Caco-2 (cell line): ENCODE results near the gene DAB2IP. TPM values are rescaled to one million over a fixed set of nuclear protein-coding genes. Genes with fewer than 3 reads are reported as not detected.

ENCODE experiments used
- BruUV-seq: library from RNA; stranded (reverse); fragments of 400-500 nt; replicated peaks from 2 replicates; lab custom pipeline; 2021; lab: Mats Ljungman, UMichigan
- CTCF ChIA-PET: fragments of 300-600 bp; sonication (Branson Sonifier 250); formaldehyde crosslinking; loops from one replicate; lab custom pipeline; 2022; ENCODE audit warnings: antibody characterized with exemption; lab: Charles Lee
- POLR2A ChIA-PET: fragments of 300-600 bp; sonication (Branson Sonifier 250); formaldehyde crosslinking; loops from one replicate; lab custom pipeline; 2022; ENCODE audit warnings: antibody characterized with exemption; lab: Charles Lee
- DNase-seq, 2 experiments: peaks; one replicate each; pipeline versions ENCODE4 v3.0.0 to v3.0.0-alpha.2; 2020 to 2022
- H3K27me3 ChIP-seq: replicated peaks from 2 replicates; pipeline ENCODE4 v1.6.0; 2011; ENCODE audit warnings: low read length; ENCODE audit not compliant: control insufficient read depth, insufficient read depth
- H3K36me3 ChIP-seq: 2 replicates; pipeline ENCODE4 v1.5.1; 2011; ENCODE audit warnings: low read length; ENCODE audit not compliant: control insufficient read depth, insufficient read depth
- H3K4me1 ChIP-seq: fragments of 250-450 bp; sonication (Bioruptor Pico); 2 replicates; pipeline ENCODE4 v1.5.1; 2020; ENCODE audit warnings: mild to moderate bottlenecking
- H3K4me3 ChIP-seq: 2 replicates; pipeline ENCODE4 v1.5.1; 2011; ENCODE audit warnings: low read depth, mild to moderate bottlenecking, control low read depth, low read length
- H3K9me3 ChIP-seq: fragments of 250-450 bp; sonication (Bioruptor Pico); 2 replicates; pipeline ENCODE4 v1.5.1; 2020; ENCODE audit warnings: mild to moderate bottlenecking, moderate library complexity
- H3K27ac Mint-ChIP-seq: one replicate; pipeline ENCODE4 v1.8.0; 2022; ENCODE audit warnings: mixed read lengths; ENCODE audit not compliant: unreplicated experiment
- H3K27me3 Mint-ChIP-seq: one replicate; pipeline ENCODE4 v1.8.0; 2022; ENCODE audit warnings: mixed read lengths; ENCODE audit not compliant: insufficient read depth, unreplicated experiment
- H3K36me3 Mint-ChIP-seq: one replicate; pipeline ENCODE4 v1.8.0; 2022; ENCODE audit warnings: mild to moderate bottlenecking, mixed read lengths; ENCODE audit not compliant: insufficient read depth, unreplicated experiment
- H3K4me1 Mint-ChIP-seq: one replicate; pipeline ENCODE4 v1.8.0; 2022; ENCODE audit warnings: low read depth, mixed read lengths; ENCODE audit not compliant: unreplicated experiment
- H3K4me3 Mint-ChIP-seq: one replicate; pipeline ENCODE4 v1.8.0; 2022; ENCODE audit warnings: mild to moderate bottlenecking, moderate library complexity, mixed read lengths; ENCODE audit not compliant: unreplicated experiment
- H3K9me3 Mint-ChIP-seq: one replicate; pipeline ENCODE4 v1.8.0; 2022; ENCODE audit warnings: mixed read lengths; ENCODE audit not compliant: unreplicated experiment
- intact Hi-C: fragments of 100-400 bp; cut with micrococcal nuclease; formaldehyde crosslinking; loops from one replicate; pipeline ENCODE4 v1.10.0; 2022; ENCODE audit not compliant: unreplicated experiment
- total RNA-seq: library from RNA; stranded (reverse); gene quantifications from 2 replicates; pipeline ENCODE4 v1.2.3, GENCODE V29; 2022
- TF ChIP-seq, protein P1 (sequence below), 2 experiments: fragments of 200-600 bp in 1 of 2; IDR thresholded peaks; 1 replicate in 1 of 2; 2 replicates in 1 of 2; pipeline versions ENCODE4 v1.5.1 to v1.8.0; 2011 to 2022; ENCODE audit warnings: antibody characterized with exemption in 1 of 2, control low read depth in 1 of 2, inconsistent platforms in 1 of 2, low read depth in 1 of 2, low read length in 1 of 2, mild to moderate bottlenecking in 1 of 2, moderate library complexity in 1 of 2; ENCODE audit not compliant: insufficient read depth in 1 of 2, severe bottlenecking in 1 of 2, unreplicated experiment in 1 of 2

The DAB2IP gene
- total RNA-seq, 1 experiment from 2014 or later: 26.0 TPM

GRCh38 chr9:121748074-121748473 is 96.6 kb downstream of the DAB2IP start:
- H3K9me3 ChIP-seq: no peaks in the 10 kb centered on the region
- no peak overlapping the region for H3K4me3 ChIP-seq
- no peaks in the 10 kb centered on the region for H3K36me3 Mint-ChIP-seq
- peaks cover 5% of the 10 kb centered on the region for H3K4me1 Mint-ChIP-seq
- no peaks in the 10 kb centered on the region for H3K27me3 Mint-ChIP-seq
- no TSS peak for BruUV-seq
- H3K36me3 ChIP-seq: no peaks in the 10 kb centered on the region
- no peak overlapping the region for H3K27ac Mint-ChIP-seq
- POLR2A ChIA-PET: no interaction called here
- H3K4me3 Mint-ChIP-seq: no peak overlapping the region
- H3K27me3 ChIP-seq: no peaks in the 10 kb centered on the region
- CTCF ChIA-PET: no interaction called here
- intact Hi-C loops: no loop called here
- peaks cover 35% of the 10 kb centered on the region for H3K4me1 ChIP-seq
- H3K9me3 Mint-ChIP-seq: no peaks in the 10 kb centered on the region
- no peak for DNase-seq
- TF ChIP-seq, protein P1, sequence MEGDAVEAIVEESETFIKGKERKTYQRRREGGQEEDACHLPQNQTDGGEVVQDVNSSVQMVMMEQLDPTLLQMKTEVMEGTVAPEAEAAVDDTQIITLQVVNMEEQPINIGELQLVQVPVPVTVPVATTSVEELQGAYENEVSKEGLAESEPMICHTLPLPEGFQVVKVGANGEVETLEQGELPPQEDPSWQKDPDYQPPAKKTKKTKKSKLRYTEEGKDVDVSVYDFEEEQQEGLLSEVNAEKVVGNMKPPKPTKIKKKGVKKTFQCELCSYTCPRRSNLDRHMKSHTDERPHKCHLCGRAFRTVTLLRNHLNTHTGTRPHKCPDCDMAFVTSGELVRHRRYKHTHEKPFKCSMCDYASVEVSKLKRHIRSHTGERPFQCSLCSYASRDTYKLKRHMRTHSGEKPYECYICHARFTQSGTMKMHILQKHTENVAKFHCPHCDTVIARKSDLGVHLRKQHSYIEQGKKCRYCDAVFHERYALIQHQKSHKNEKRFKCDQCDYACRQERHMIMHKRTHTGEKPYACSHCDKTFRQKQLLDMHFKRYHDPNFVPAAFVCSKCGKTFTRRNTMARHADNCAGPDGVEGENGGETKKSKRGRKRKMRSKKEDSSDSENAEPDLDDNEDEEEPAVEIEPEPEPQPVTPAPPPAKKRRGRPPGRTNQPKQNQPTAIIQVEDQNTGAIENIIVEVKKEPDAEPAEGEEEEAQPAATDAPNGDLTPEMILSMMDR (IDR thresholded peaks at IDR 0.05; ENCODE audit: insufficient read depth in 1 of 2, low read depth in 1 of 2, low read length in 1 of 2, severe bottlenecking in 1 of 2, unreplicated experiment in 1 of 2): no peak

DNA sequence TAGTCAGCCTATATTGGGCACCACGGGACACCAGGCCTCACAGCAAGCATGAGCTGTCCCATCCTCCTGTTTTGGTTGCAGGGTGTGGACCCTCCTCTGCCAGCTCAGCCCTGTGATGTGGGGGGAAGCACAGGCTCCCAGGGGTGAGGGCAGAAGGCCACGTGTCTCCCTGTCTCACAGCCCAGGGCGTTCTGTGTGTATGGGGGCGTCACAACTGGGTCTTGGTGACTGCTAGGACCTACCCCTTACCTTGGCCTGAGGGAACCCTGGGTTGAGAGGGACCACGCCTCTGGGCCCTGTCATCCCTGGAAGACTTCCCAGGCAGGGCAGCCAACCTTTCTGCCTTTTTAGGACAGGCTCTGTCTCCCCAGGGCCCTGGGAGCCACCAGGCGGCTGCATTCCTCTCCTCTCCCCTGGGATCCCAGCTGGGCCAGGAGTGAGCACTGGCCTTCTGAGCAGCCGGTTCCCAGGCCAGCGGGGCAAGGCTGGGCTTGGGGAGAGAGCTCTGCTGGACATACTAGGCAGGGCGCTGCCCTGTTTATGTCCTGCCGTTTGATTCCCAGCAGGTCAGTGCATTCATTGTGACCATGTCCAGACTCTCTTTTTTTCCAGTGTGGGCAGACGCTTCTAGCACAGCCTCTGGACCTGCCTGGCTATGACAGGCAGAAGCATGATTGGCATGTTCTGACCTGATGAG is 97.4 kb downstream of the DAB2IP start:
- TF ChIP-seq, protein P1 (IDR thresholded peaks at IDR 0.05; ENCODE audit: insufficient read depth in 1 of 2, low read depth in 1 of 2, low read length in 1 of 2, severe bottlenecking in 1 of 2, unreplicated experiment in 1 of 2): no peak
- Mint-ChIP-seq H3K36me3 (no peaks in the 10 kb centered on the region), H3K4me1 (peaks cover 5% of the 10 kb centered on the region), H3K27me3 (no peaks in the 10 kb centered on the region), H3K27ac (no peak overlapping the region), H3K4me3 (no peak overlapping the region), H3K9me3 (no peaks in the 10 kb centered on the region)
- no peak for DNase-seq
- ChIA-PET CTCF (no interaction called here), POLR2A (no interaction called here)
- no TSS peak for BruUV-seq
- intact Hi-C loops: no loop called here
- H3K27me3 ChIP-seq: no peaks in the 10 kb centered on the region
- no peaks in the 10 kb centered on the region for H3K9me3 ChIP-seq
- no peak overlapping the region for H3K4me3 ChIP-seq
- peaks cover 27% of the 10 kb centered on the region for H3K4me1 ChIP-seq
- no peaks in the 10 kb centered on the region for H3K36me3 ChIP-seq

GRCh38 chr9:121749614-121750013 is 98.2 kb downstream of the DAB2IP start:
- H3K36me3 ChIP-seq: no peaks in the 10 kb centered on the region
- POLR2A ChIA-PET: no interaction called here
- H3K4me3 ChIP-seq: no peak overlapping the region
- no peak for DNase-seq
- intact Hi-C loops: no loop called here
- H3K27ac Mint-ChIP-seq: no peak overlapping the region
- H3K9me3 ChIP-seq: no peaks in the 10 kb centered on the region
- peaks cover 5% of the 10 kb centered on the region for H3K4me1 Mint-ChIP-seq
- CTCF ChIA-PET: no interaction called here
- no TSS peak for BruUV-seq
- H3K27me3 Mint-ChIP-seq: no peaks in the 10 kb centered on the region
- no peaks in the 10 kb centered on the region for H3K36me3 Mint-ChIP-seq
- no peak overlapping the region for H3K4me3 Mint-ChIP-seq
- TF ChIP-seq, protein P1 (IDR thresholded peaks at IDR 0.05; ENCODE audit: insufficient read depth in 1 of 2, low read depth in 1 of 2, low read length in 1 of 2, severe bottlenecking in 1 of 2, unreplicated experiment in 1 of 2): no peak
- no peaks in the 10 kb centered on the region for H3K9me3 Mint-ChIP-seq
- H3K4me1 ChIP-seq: peaks cover 20% of the 10 kb centered on the region
- H3K27me3 ChIP-seq: no peaks in the 10 kb centered on the region
